Activated CD4-positive, alpha-beta T cell treated with anti-CD3 and anti-CD28 coated beads, Interleukin-2, amount 50 U/mL, for 48 hours (primary cell): ENCODE data around the gene ECM1.

Source experiments
- DNase-seq, 2 experiments: peaks; one replicate each; pipeline ENCODE4 v3.0.0-alpha.2; 2020

ECM1 gene

DNA sequence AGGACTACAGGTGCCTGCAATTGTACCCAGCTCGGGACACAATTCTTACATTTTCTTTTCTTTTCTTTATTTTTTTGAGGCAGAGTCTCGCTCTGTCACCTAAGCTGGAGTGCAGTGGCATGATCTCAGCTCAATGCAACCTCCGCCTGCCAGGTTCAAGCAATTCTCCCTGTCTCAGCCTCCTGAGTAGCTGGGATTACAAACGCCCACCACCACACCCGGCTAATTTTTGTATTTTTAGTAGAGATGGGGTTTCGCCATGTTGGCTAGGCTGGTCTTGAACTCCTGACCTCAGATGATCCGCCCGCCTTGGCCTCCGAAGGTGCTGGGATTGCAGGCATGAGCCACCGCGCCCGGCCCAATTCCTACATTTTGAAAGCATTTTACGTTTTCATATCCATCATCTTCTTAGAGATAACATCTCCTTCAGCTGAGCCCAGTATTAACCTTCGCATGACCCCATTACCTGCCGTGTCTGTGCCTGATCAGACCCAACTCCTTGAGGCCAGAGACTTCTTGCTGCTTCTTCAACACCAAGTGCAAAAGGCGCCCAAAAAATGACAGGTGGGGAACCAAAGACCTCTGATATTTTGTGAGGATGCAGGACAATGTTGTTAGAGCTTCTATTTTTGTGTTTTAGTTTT, 38.5 kb downstream of the ECM1 start:
- DNase-seq = no peak

DNA sequence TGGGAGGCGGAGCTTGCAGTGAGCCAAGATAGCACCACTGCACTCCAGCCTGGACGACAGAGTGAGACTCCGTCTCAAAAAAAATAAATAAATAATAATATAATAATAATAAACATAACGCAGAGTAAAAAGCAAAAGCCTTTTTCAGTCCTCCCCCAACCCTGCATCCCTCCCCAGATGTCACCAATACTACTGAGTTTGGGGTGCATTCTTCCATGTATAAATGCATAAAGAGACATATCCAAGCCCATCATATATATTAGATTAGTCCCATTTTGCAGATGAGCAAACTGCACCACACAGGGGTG, 40.4 kb downstream of the ECM1 start:
- no peak for DNase-seq

DNA sequence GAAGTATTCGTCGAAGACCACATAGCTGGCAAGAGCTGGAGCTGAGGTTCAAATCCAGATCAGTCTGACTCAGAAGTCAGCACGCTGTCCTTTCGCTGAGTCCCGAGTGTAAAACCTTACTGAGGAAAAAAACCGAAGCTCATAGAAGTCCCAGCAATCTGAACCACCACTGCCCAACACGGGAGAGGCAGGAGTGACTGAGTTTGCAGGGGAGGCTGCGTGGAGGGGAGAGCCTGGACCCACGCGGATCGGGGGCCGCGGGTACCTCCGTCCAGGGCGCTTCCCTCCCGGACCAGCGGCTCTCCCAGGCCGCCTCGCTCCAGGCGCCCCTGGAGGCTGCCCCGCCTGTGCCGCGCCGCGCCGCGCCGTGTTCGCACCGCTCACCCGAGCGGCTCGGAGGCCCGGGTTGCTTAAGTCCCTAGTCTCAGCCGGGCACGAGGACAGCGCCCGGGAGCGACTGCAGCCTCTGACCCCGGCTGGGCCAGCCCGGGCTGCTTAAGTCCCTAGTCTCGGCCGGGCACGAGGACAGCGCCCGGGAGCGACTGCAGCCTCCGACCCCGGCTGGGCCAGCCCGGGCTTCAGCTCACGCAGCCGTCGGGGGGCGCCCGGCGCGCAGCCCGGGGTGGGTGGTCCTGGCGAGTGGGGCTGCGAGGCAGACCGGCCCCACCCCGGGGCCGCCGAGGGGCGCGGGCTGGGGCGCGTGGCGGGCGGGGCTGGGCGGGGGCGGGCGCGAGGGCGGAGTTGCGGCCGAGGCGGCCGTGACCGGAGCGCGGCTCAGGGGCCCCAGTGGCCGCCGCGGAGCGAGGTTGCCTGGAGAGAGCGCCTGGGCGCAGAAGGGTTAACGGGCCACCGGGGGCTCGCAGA, 41.0 kb downstream of the ECM1 start, which contains the start of gene ADAMTSL4:
Gene ADAMTSL4 (plus strand): TSS at position 777 of the 864 bp plus-strand sequence. CDS start 2,881 bp downstream, outside the sequence.
- DNase-seq = peak; percentile 54 to 55

DNA sequence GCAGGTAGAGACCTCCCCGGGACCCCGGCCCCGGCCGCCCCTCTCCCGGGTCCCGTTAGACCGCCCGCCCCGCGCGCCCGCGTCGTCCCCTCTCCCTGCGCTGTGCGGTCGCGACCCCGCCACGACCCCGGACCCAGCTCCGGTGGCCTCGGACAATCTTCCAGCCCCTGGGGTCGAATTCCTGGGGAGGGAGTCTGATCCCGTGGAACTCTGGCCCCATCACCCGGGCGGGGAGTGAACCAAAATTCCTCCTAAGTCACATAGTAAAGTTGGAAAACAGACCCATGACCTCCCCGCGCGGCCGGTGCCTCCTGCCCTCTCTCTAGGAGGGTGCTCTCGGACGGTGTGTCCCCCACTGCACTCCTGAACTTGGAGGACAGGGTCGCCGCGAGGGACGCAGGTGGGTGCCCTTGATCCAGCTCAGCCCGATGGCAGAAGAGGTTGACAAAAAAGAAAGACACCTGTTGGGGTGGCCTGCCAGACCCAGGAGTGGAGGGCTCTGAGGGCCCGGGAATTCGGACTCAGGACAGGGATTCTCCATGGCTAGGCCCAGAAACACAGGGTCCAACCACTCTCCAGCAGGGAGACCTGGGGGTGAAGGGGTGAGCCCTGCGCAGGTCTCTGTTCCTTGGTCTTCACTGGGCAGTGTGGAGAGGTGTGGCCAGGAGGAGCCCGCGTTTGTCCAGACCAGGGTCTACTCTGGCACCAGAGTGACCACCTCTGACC, 41.8 kb downstream of the ECM1 start:
- no peak for DNase-seq

DNA sequence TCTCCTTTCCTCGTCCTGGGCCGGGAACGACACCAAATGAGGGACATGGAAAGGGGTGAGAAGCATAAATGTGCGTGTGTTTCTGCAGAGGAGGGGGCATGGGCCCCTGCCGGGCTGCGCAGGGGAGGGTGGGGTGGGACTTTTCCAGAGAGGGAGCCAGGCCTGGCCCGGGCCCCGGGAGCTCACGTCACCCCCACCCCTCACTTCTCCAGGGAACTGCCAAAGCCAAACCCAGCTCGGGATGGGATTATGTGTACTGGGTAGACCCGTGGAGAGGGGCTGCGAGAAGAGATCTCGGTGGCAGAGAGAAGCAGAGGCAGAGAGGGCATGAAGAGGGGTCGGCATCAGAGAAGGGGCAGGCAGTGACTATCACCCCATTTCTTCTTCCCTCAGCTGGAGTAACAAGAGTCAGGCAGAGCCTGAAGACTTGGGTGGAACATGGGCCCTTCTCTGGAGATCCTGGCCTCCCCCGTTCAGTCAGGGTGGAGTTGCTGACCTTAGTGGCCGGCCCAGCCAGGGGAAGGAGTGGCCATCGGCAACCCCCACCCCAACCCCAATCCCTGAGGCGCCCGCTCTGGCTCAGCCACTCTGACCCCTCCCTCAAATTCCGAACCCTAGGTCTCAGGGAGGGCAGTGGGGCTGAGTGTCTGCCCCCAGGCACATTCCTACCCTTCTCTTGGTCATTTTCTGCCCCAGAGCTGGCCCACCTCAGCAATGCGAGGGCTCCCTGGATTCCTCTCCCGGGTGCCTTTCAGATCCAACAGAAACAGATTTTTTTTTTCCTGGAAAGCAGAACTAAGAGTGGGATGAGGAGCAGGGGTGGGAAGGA, 42.5 kb downstream of the ECM1 start:
- no peak for DNase-seq

DNA sequence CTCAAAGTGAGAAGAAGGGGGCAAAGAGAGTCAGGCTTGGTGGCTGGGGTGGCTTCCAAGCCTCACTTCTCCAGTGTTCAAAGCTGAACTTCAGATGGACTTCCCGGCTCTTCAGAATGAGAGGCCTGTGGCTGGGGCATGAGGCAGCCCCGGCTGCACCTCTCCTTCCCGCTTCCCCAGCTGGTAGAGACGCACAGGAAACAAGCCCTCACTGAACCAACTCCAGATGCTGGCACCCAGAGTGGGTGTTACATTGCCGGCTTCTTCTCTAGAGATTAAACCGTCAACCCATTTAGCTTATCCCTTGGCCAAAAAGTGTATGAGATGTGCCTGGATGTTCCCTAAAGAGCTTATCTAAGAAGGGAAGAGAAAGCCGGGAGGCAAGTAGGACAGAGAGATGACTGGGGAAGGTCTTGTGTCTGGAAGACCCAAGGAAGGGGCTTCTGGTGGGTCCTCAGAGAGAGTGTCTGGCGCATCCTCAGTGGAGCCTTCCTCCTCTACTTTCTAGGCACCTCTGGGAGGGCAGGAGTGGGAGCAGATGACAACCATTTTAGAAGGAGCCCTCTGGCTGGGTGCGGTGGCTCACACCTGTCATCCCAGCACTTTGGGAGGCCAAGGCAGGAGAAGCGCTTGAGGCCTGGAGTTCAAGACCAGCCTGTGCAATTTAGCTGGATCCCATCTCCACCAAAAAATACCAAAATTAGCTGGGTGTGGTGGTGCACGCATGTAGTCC, 43.3 kb downstream of the ECM1 start:
- no peak for DNase-seq

DNA sequence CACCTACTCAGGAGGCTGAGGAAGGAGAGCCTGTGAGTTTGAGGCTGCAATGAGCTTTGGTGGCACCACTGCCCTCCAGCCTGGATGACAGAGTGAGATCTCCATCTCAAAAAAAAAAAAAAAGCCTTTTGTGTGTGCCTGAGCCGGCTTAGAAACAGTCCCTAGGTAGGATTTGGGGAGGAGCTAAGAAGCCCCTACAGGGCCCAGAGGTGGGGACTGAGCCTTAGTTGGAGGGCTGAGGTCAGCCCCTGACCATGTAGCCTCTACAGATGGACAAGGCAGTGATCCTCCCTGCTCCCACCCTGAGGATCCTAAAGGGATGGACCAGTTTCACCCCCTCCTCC, 43.8 kb downstream of the ECM1 start:
- DNase-seq = no peak

DNA sequence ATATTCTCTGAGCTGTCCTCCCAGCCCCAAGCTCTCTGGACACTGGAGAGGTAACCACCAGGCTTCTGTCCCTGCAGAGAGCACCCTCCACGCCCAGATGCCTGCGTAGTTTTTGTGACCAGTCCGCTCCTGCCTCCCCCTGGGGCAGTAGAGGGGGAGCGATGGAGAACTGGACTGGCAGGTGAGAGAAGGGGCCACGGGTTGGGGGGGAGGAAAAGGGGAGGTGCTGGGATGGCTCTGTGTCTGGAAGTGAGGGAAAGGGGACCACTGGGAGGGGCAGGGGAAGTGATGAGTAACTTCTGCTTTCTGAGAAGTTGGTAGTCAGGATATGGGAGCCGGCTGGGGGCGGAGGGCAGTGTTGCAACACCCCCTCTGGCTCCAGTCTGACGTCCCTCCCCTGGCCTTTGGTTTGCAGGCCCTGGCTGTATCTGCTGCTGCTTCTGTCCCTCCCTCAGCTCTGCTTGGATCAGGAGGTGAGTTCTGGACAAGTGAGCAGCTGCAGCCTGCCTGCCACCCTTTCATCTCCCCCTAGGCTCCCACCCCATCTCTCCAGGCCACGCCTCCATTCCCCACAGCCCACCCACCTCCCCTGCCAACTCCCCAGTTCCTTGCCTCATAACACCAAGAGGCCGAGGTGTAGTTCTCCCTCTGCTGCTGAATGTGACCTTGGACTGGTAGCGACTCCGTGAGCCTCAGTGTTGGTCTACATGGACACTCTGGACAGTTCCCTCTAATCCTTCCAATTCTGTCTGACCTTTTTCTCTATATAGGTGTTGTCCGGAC, 44.4 kb downstream of the ECM1 start:
- DNase-seq = no peak

DNA sequence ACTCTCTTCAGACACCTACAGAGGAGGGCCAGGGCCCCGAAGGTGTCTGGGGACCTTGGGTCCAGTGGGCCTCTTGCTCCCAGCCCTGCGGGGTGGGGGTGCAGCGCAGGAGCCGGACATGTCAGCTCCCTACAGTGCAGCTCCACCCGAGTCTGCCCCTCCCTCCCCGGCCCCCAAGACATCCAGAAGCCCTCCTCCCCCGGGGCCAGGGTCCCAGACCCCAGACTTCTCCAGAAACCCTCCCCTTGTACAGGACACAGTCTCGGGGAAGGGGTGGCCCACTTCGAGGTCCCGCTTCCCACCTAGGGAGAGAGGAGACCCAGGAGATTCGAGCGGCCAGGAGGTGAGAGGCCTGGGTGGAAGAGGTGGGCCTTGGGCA, 45.0 kb downstream of the ECM1 start:
- DNase-seq = no peak

DNA sequence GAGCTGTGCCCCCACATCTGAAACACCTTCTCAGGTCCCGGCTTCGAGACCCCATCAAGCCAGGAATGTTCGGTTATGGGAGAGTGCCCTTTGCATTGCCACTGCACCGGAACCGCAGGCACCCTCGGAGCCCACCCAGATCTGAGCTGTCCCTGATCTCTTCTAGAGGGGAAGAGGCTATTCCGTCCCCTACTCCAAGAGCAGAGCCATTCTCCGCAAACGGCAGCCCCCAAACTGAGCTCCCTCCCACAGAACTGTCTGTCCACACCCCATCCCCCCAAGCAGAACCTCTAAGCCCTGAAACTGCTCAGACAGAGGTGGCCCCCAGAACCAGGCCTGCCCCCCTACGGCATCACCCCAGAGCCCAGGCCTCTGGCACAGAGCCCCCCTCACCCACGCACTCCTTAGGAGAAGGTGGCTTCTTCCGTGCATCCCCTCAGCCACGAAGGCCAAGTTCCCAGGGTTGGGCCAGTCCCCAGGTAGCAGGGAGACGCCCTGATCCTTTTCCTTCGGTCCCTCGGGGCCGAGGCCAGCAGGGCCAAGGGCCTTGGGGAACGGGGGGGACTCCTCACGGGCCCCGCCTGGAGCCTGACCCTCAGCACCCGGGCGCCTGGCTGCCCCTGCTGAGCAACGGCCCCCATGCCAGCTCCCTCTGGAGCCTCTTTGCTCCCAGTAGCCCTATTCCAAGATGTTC, 45.6 kb downstream of the ECM1 start:
- no peak for DNase-seq

DNA sequence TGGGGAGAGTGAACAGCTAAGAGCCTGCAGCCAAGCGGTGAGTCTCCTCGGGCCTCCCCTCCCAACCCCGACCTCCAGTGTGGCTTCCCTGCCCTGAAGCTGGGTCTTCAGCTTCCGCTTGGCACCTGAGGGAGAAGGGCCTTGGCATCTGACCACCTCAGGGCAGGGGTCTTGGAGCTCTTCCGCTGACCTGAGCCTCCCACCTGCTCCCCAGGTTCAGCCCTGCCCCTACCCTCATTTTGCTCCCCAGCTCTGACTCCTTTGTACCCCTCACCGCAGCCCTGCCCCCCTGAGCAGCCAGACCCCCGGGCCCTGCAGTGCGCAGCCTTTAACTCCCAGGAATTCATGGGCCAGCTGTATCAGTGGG, 46.2 kb downstream of the ECM1 start:
- no peak for DNase-seq

DNA sequence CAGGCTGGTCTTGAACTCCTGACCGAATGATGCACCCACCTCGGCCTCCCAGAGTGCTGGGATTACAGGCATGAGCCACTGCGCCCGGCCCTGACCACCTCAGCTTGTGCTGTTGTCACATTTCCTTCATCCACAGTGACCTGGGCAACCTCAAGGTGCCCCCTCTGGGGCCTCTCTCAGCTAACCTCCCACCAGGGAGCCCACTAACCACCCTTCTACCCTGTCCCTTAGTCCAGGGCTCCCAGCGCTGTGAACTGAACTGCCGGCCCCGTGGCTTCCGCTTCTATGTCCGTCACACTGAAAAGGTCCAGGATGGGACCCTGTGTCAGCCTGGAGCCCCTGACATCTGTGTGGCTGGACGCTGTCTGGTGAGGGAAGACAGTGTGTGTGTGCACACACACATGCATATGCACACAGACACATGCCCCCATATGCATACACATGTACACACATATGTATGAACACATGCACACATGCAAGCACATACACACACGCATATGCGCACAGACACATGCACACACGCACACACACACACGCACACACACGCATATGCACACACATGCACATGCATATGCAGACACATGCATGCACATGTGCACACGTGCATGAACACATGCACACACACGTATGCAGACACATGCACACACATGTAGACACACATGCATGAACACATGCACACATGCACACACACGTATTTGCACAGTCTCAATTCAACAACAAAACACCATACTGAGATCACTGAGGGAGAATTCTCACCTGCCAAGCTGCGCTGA, 47.5 kb downstream of the ECM1 start:
- no peak for DNase-seq

DNA sequence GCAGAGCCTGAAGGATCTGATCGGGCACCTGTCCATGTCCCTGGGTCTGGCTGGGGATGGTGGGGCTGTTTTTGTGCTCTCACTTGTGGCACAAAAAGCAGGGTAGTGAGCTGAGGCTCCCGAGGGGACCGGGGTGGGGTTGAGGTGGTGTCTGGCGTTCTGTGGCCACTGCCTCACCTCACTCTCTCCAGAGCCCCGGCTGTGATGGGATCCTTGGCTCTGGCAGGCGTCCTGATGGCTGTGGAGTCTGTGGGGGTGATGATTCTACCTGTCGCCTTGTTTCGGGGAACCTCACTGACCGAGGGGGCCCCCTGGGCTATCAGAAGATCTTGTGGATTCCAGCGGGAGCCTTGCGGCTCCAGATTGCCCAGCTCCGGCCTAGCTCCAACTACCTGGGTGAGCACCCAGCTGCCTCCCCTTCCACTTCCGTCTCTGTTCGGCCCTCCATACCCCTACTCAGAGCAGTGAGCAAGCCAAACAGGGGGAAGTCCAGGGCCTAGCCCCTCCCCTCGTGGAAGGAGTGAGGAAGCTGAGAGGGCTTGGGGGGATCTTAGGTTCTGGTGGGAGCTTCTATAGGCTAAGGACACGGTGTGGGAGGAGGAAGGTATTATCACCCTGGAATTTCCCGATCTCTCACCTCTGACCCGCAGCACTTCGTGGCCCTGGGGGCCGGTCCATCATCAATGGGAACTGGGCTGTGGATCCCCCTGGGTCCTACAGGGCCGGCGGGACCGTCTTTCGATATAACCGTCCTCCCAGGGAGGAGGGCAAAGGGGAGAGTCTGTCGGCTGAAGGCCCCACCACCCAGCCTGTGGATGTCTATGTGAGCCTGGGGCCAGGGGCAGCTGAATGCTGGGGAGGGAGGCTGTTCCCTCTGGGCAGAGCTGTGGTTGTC, 48.3 kb downstream of the ECM1 start:
- DNase-seq = no peak

DNA sequence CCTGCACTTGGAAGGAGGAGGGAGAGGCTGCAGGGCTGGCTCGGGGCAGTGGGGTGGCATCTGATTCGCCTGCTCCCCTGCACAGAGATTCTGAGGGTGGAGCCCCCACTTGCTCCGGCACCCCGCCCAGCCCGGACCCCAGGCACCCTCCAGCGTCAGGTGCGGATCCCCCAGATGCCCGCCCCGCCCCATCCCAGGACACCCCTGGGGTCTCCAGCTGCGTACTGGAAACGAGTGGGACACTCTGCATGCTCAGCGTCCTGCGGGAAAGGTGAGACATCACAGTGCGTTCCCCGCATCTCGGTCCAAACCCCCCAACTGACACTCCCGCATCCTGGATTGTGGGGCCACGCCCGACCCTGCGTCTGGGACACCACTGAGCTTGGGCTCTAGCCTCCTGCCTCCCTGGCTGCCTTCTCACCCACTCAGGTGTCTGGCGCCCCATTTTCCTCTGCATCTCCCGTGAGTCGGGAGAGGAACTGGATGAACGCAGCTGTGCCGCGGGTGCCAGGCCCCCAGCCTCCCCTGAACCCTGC, 49.2 kb downstream of the ECM1 start:
- no peak for DNase-seq

DNA sequence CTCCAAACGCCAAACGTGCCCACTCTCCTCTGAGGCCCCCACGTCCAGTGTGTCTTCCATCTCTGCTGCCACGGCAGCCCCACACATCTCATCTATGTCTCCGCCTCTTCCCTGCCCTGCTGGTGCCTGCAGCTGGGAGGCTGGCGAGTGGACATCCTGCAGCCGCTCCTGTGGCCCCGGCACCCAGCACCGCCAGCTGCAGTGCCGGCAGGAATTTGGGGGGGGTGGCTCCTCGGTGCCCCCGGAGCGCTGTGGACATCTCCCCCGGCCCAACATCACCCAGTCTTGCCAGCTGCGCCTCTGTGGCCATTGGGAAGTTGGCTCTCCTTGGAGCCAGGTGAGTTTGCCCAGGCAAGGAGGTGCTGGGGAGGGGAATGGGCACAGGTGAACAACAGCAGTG, 49.9 kb downstream of the ECM1 start:
- no peak for DNase-seq

DNA sequence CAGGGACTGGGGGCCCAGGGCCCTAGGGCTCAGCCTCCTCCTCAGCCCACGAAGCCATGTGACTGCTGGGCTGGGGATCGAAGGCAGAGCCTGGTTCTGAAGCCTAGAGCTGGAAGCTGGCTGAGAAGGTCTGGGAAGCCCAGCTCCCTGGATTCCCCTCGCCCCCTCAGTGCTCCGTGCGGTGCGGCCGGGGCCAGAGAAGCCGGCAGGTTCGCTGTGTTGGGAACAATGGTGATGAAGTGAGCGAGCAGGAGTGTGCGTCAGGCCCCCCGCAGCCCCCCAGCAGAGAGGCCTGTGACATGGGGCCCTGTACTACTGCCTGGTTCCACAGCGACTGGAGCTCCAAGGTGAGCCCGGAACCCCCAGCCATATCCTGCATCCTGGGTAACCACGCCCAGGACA, 50.4 kb downstream of the ECM1 start:
- DNase-seq = no peak

DNA sequence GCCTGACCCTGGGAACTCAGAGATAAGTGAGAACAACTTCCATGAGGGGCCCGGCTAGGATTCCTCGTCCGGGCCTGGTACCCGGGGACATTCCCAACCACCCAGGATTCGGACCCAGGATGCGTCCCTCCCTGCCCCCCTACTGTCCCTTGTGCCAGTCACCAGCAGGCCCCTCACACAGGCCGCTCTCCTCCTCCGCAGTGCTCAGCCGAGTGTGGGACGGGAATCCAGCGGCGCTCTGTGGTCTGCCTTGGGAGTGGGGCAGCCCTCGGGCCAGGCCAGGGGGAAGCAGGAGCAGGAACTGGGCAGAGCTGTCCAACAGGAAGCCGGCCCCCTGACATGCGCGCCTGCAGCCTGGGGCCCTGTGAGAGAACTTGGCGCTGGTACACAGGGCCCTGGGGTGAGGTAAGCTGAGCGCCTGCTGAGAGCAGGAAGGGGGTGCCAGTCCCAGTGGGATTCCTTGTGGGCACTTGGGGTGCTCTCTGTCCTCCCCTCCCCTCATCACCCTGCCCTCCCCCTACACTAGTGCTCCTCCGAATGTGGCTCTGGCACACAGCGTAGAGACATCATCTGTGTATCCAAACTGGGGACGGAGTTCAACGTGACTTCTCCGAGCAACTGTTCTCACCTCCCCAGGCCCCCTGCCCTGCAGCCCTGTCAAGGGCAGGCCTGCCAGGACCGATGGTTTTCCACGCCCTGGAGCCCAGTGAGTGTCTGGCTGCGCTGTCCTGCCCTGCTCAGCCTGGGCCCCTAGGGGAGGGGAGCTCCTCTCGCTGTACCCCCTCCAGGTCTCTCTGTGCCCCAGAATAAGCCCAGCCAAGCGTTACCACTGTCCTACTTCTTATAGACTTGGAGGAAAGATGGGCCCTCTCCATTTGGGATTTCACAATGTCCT, 51.1 kb downstream of the ECM1 start:
- DNase-seq = no peak

DNA sequence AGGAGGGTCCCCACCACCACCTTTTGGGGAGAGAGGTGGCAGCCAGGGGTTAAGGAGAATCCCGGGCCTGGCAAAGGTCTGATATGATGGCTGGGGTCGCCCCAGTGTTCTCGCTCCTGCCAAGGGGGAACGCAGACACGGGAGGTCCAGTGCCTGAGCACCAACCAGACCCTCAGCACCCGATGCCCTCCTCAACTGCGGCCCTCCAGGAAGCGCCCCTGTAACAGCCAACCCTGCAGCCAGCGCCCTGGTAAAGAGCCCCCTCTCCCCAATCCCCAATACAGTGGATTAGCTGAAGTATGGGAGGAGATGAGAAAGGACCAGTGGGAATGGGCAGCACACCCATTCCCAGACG, 51.7 kb downstream of the ECM1 start:
- no peak for DNase-seq
